ENCODE measurements around the gene ADAMTSL3. TPM values are rescaled to one million over a fixed set of nuclear protein-coding genes. Genes with fewer than 3 reads are reported as not detected.
"Not testable (repeated sequence)": the region's sequence is repeated elsewhere in the genome, so short reads cannot be mapped to it uniquely, and the experiment has no call there.

Gene ADAMTSL3
- total and polyA plus RNA-seq, 2 donors (not counting 1 experiment from before 2014, with no cell fraction given), result 0.01 TPM; not detected in 1

DNA sequence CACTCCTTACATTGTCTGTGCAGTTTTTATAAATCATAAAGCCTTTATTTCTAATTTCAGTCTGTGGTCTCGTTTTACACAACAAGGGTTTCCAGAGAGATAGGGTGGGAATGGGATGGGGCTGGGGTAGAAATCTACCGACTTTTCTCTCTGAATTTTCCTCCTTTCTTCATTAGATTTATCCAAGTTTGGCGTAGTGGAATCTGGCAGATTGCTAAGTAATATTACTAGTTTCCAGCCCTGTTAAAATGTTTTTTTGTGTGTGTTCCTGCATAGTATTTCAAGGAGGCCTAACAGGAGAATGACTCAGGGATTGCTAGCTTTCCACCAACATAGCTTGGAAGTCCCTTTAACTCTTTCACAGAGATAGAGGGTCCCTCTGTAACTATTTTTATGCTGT, 396.2 kb downstream of the ADAMTSL3 start:
- DNase-seq, result no peak
- no peak overlapping the region for H3K4me3 ChIP-seq (ENCODE audit: control extremely low read depth in 1 of 5, extremely low read depth in 1 of 5, insufficient read depth in 1 of 5, low read depth in 2 of 5, low read length in 4 of 5)
- Mint-ChIP-seq H3K9me3 (ENCODE audit: insufficient read depth) (peaks cover 13% of the 10 kb centered on the region), H3K4me3 (no peak overlapping the region), H3K4me1 (no peaks in the 10 kb centered on the region), H3K27ac (no peak overlapping the region), H3K27me3 (peaks cover 9% of the 10 kb centered on the region)
- H3K27me3 ChIP-seq (replicated peaks in 1 of 4; ENCODE audit: control extremely low read depth in 1 of 4, control insufficient read depth in 3 of 4, insufficient read depth in 4 of 4, low read length in 3 of 4), result peaks cover 0 to 2% (median 0%) of the 10 kb centered on the region in 4 experiments
- H3K79me2 ChIP-seq (ENCODE audit: control insufficient read depth, insufficient read depth, low read length), result no peaks in the 10 kb centered on the region
- H3K9me3 ChIP-seq (ENCODE audit: control extremely low read depth in 1 of 3, control insufficient read depth in 2 of 3, insufficient read depth in 1 of 3, low read length in 2 of 3), result peaks cover 0 to 2% (median 0%) of the 10 kb centered on the region in 3 donors
- ChIA-PET POLR2A (no interaction called here), CTCF (no interaction called here)
- no peak overlapping the region for H2AFZ ChIP-seq (ENCODE audit: insufficient read depth, low read depth, low read length, poor library complexity, severe bottlenecking)
- no CpG with 5 or more reads among the region's 3 CpGs for WGBS (ENCODE audit: insufficient coverage)
- no peak for TF ChIP-seq EZH2 (IDR thresholded peaks at IDR 0.05; ENCODE audit: borderline replicate concordance, insufficient read depth, low read depth, low read length, poor library complexity, severe bottlenecking)
- TF ChIP-seq, protein P1, sequence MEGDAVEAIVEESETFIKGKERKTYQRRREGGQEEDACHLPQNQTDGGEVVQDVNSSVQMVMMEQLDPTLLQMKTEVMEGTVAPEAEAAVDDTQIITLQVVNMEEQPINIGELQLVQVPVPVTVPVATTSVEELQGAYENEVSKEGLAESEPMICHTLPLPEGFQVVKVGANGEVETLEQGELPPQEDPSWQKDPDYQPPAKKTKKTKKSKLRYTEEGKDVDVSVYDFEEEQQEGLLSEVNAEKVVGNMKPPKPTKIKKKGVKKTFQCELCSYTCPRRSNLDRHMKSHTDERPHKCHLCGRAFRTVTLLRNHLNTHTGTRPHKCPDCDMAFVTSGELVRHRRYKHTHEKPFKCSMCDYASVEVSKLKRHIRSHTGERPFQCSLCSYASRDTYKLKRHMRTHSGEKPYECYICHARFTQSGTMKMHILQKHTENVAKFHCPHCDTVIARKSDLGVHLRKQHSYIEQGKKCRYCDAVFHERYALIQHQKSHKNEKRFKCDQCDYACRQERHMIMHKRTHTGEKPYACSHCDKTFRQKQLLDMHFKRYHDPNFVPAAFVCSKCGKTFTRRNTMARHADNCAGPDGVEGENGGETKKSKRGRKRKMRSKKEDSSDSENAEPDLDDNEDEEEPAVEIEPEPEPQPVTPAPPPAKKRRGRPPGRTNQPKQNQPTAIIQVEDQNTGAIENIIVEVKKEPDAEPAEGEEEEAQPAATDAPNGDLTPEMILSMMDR (IDR thresholded peaks at IDR 0.05), result no peak
- intact Hi-C loops (cut with micrococcal nuclease), result no loop called here
- H4K20me1 ChIP-seq (ENCODE audit: control insufficient read depth, insufficient read depth, low read length, poor library complexity, severe bottlenecking), result no peaks in the 10 kb centered on the region
- H3K4me2 ChIP-seq (replicated peaks; ENCODE audit: low read depth, low read length, poor library complexity, severe bottlenecking), result no peak overlapping the region
- no peaks in the 10 kb centered on the region for H3K4me1 ChIP-seq (ENCODE audit: control insufficient read depth in 2 of 2, insufficient read depth in 2 of 2, low read length in 2 of 2)
- no peak overlapping the region for H3K9ac ChIP-seq (ENCODE audit: low read length)
- no peak for ATAC-seq (ENCODE audit: low read depth)
- no peaks in the 10 kb centered on the region for H3K36me3 ChIP-seq (replicated peaks in 1 of 2; ENCODE audit: control extremely low read depth in 1 of 2, control insufficient read depth in 1 of 2, extremely low read depth in 1 of 2, insufficient read depth in 2 of 2, low read length in 1 of 2)
- H3K27ac ChIP-seq (ENCODE audit: low read length in 2 of 2), result no peak overlapping the region

DNA sequence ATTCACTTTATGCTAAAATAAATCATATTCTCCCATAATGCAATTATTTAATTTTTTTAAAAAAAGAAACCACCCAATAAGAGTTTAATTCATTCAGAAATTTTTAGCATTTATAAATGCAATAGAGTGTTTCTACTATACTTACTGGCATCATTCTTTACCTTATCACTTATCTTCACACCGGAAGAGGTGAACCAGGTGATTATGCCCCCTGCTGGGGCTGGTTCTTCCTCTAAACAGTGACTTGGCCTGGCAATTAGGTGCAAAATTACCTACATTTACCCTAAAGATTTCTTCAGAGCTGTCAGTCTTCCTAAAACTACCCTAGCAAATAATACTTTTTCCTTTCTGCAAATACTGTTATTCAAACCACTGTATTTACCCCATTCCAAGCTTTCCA, 397.2 kb downstream of the ADAMTSL3 start:
- H3K27ac ChIP-seq (ENCODE audit: low read length in 2 of 2); H3K36me3 ChIP-seq (replicated peaks in 1 of 2; ENCODE audit: control extremely low read depth in 1 of 2, control insufficient read depth in 1 of 2, extremely low read depth in 1 of 2, insufficient read depth in 2 of 2, low read length in 1 of 2); H3K9me3 ChIP-seq (ENCODE audit: control extremely low read depth in 1 of 3, control insufficient read depth in 2 of 3, insufficient read depth in 1 of 3, low read length in 2 of 3); H3K27ac Mint-ChIP-seq; H3K4me3 Mint-ChIP-seq; DNase-seq; H3K9ac ChIP-seq (ENCODE audit: low read length); H3K27me3 ChIP-seq (replicated peaks in 1 of 4; ENCODE audit: control extremely low read depth in 1 of 4, control insufficient read depth in 3 of 4, insufficient read depth in 4 of 4, low read length in 3 of 4); H3K4me1 Mint-ChIP-seq; H2AFZ ChIP-seq (ENCODE audit: insufficient read depth, low read depth, low read length, poor library complexity, severe bottlenecking); ATAC-seq (ENCODE audit: low read depth); CTCF ChIA-PET; H3K4me1 ChIP-seq (ENCODE audit: control insufficient read depth in 2 of 2, insufficient read depth in 2 of 2, low read length in 2 of 2); H3K4me3 ChIP-seq (ENCODE audit: control extremely low read depth in 1 of 5, extremely low read depth in 1 of 5, insufficient read depth in 1 of 5, low read depth in 2 of 5, low read length in 4 of 5); H3K79me2 ChIP-seq (ENCODE audit: control insufficient read depth, insufficient read depth, low read length); H3K27me3 Mint-ChIP-seq; H4K20me1 ChIP-seq (ENCODE audit: control insufficient read depth, insufficient read depth, low read length, poor library complexity, severe bottlenecking); H3K4me2 ChIP-seq (replicated peaks; ENCODE audit: low read depth, low read length, poor library complexity, severe bottlenecking); intact Hi-C loops (cut with micrococcal nuclease); POLR2A ChIA-PET: not testable (repeated sequence)
- no CpG with 5 or more reads among the region's 1 CpG for WGBS (ENCODE audit: insufficient coverage)
- peaks cover 13% of the 10 kb centered on the region for H3K9me3 Mint-ChIP-seq (ENCODE audit: insufficient read depth)

GRCh38 chr15:84054544-84054943, 400.6 kb downstream of the ADAMTSL3 start:
- H3K9ac ChIP-seq (ENCODE audit: low read length); H3K4me1 ChIP-seq (ENCODE audit: control insufficient read depth in 2 of 2, insufficient read depth in 2 of 2, low read length in 2 of 2); H3K79me2 ChIP-seq (ENCODE audit: control insufficient read depth, insufficient read depth, low read length); H3K9me3 ChIP-seq (ENCODE audit: control extremely low read depth in 1 of 3, control insufficient read depth in 2 of 3, insufficient read depth in 1 of 3, low read length in 2 of 3); H3K27me3 Mint-ChIP-seq; H3K27ac ChIP-seq (ENCODE audit: low read length in 2 of 2); H3K4me2 ChIP-seq (replicated peaks; ENCODE audit: low read depth, low read length, poor library complexity, severe bottlenecking); ATAC-seq (ENCODE audit: low read depth); H3K4me3 Mint-ChIP-seq; CTCF ChIA-PET; H3K36me3 ChIP-seq (replicated peaks in 1 of 2; ENCODE audit: control extremely low read depth in 1 of 2, control insufficient read depth in 1 of 2, extremely low read depth in 1 of 2, insufficient read depth in 2 of 2, low read length in 1 of 2); H3K27ac Mint-ChIP-seq; DNase-seq; H4K20me1 ChIP-seq (ENCODE audit: control insufficient read depth, insufficient read depth, low read length, poor library complexity, severe bottlenecking); H3K27me3 ChIP-seq (replicated peaks in 1 of 4; ENCODE audit: control extremely low read depth in 1 of 4, control insufficient read depth in 3 of 4, insufficient read depth in 4 of 4, low read length in 3 of 4); intact Hi-C loops (cut with micrococcal nuclease); H3K4me1 Mint-ChIP-seq; H2AFZ ChIP-seq (ENCODE audit: insufficient read depth, low read depth, low read length, poor library complexity, severe bottlenecking); H3K4me3 ChIP-seq (ENCODE audit: control extremely low read depth in 1 of 5, extremely low read depth in 1 of 5, insufficient read depth in 1 of 5, low read depth in 2 of 5, low read length in 4 of 5): not testable (repeated sequence)
- WGBS (ENCODE audit: insufficient coverage), result no CpG with 5 or more reads among the region's 1 CpG
- peaks cover 13% of the 10 kb centered on the region for H3K9me3 Mint-ChIP-seq (ENCODE audit: insufficient read depth)
- POLR2A ChIA-PET, result interaction anchor here (0.5 kb wide), 1 partner anchor 1513 kb away, joined by 3 read pairs; no protein-coding TSS in a partner anchor
